NCI-H2227 treated with DMSO at 0.1 percent for 48 hours (cell line): ENCODE measurements around the gene SFMBT2.

Experiments used
- DNase-seq: peaks from one replicate; lab custom pipeline; 2025; lab: John Stamatoyannopoulos, UW

SFMBT2 gene

GRCh38 chr10:7410862-7411670, at the start of gene SFMBT2:
SFMBT2 (minus strand) TSS chr10:7411034; CDS start chr10:7381898, 29,136 bp downstream.
- no peak for DNase-seq

GRCh38 chr10:7460006-7460405, 49.2 kb upstream of the SFMBT2 start:
- DNase-seq, result no peak

- no peak for DNase-seq
Observed at GRCh38 chr10:7458556-7458955, 47.7 kb upstream of the SFMBT2 start.

- no peak for DNase-seq
Observed at GRCh38 chr10:7457478-7458316, 46.9 kb upstream of the SFMBT2 start.

- no peak for DNase-seq
Observed at GRCh38 chr10:7449063-7449695, 38.3 kb upstream of the SFMBT2 start.

GRCh38 chr10:7445474-7446185, 34.8 kb upstream of the SFMBT2 start:
- no peak for DNase-seq

GRCh38 chr10:7444551-7445121, 33.8 kb upstream of the SFMBT2 start:
- no peak for DNase-seq

- no peak for DNase-seq
Observed at GRCh38 chr10:7443036-7443435, 32.2 kb upstream of the SFMBT2 start.

GRCh38 chr10:7441403-7442147, 30.7 kb upstream of the SFMBT2 start:
- no peak for DNase-seq

GRCh38 chr10:7439696-7440095, 28.9 kb upstream of the SFMBT2 start:
- DNase-seq, result no peak

GRCh38 chr10:7438196-7438986, 27.6 kb upstream of the SFMBT2 start:
- no peak for DNase-seq

- no peak for DNase-seq
Observed at GRCh38 chr10:7436490-7437100, 25.8 kb upstream of the SFMBT2 start.

- DNase-seq, result no peak
Observed at GRCh38 chr10:7435674-7436073, 24.8 kb upstream of the SFMBT2 start.

GRCh38 chr10:7434378-7434777, 23.5 kb upstream of the SFMBT2 start:
- no peak for DNase-seq

- no peak for DNase-seq
Observed at GRCh38 chr10:7433861-7434260, 23.0 kb upstream of the SFMBT2 start.

- no peak for DNase-seq
Observed at GRCh38 chr10:7432884-7433726, 22.3 kb upstream of the SFMBT2 start.

GRCh38 chr10:7428673-7429350, 18.0 kb upstream of the SFMBT2 start:
- no peak for DNase-seq

- DNase-seq, result no peak
Observed at GRCh38 chr10:7426349-7426748, 15.5 kb upstream of the SFMBT2 start.
